ENCODE measurements around the gene ZNF205. TPM values are rescaled to one million over a fixed set of nuclear protein-coding genes. Genes with fewer than 3 reads are reported as not detected.

Gene ZNF205
- total RNA-seq, 2 donors from 2014 or later, result 10.5 to 12.4 TPM

GRCh38 chr16:3147046-3147756 is 34.8 kb downstream of the ZNF205 start:
- Histone ChIP-seq H3K27me3 (no peaks in the 10 kb centered on the region), H3K9me3 (no peaks in the 10 kb centered on the region), H3K4me1 (peaks cover 0 to 45% of the 10 kb centered on the region in 2 donors), H3K36me3 (peaks cover 2% of the 10 kb centered on the region), H3K27ac (no peak overlapping the region), H3K4me3 (no peak overlapping the region)
- no peak for TF ChIP-seq CTCF (IDR thresholded peaks at IDR 0.05)
- DNase-seq (ENCODE audit: low spot score), result no peak

GRCh38 chr16:3147757-3148104 is 35.3 kb downstream of the ZNF205 start:
- H3K27me3 ChIP-seq, result no peaks in the 10 kb centered on the region
- H3K4me3 ChIP-seq, result no peak overlapping the region
- H3K4me1 ChIP-seq, result peaks cover 0 to 44% of the 10 kb centered on the region in 2 donors
- DNase-seq (ENCODE audit: low spot score), result no peak
- TF ChIP-seq CTCF (IDR thresholded peaks at IDR 0.05), result no peak
- no peaks in the 10 kb centered on the region for H3K9me3 ChIP-seq
- H3K27ac ChIP-seq, result no peak overlapping the region
- H3K36me3 ChIP-seq, result no peaks in the 10 kb centered on the region

- Histone ChIP-seq H3K27ac (no peak overlapping the region), H3K9me3 (no peaks in the 10 kb centered on the region), H3K4me3 (no peak overlapping the region), H3K27me3 (no peaks in the 10 kb centered on the region), H3K36me3 (no peaks in the 10 kb centered on the region), H3K4me1 (peaks cover 0 to 37% of the 10 kb centered on the region in 2 donors)
- no peak for TF ChIP-seq CTCF (IDR thresholded peaks at IDR 0.05)
- DNase-seq (ENCODE audit: low spot score), result no peak
These were observed 36.1 kb downstream of the ZNF205 start for GRCh38 chr16:3148256-3149192.

- Histone ChIP-seq H3K4me1 (peaks cover 0 to 32% of the 10 kb centered on the region in 2 donors), H3K4me3 (no peak overlapping the region), H3K36me3 (no peaks in the 10 kb centered on the region), H3K9me3 (no peaks in the 10 kb centered on the region), H3K27me3 (no peaks in the 10 kb centered on the region), H3K27ac (peak overlapping the region; percentile 88 to 91)
- no peak for DNase-seq (ENCODE audit: low spot score)
- no peak for TF ChIP-seq CTCF (IDR thresholded peaks at IDR 0.05)
These were observed 36.8 kb downstream of the ZNF205 start for GRCh38 chr16:3149193-3149530.

GRCh38 chr16:3149630-3150345 is 37.4 kb downstream of the ZNF205 start:
- Histone ChIP-seq H3K9me3 (no peaks in the 10 kb centered on the region), H3K27ac (peak overlapping the region; percentile 88 to 91), H3K27me3 (no peaks in the 10 kb centered on the region), H3K4me3 (peak overlapping the region; percentile 65 to 76), H3K4me1 (peaks cover 0 to 27% of the 10 kb centered on the region in 2 donors), H3K36me3 (no peaks in the 10 kb centered on the region)
- DNase-seq (ENCODE audit: low spot score), result peak; percentile 77
- peak; percentile 29 to 69 for TF ChIP-seq CTCF (IDR thresholded peaks at IDR 0.05)

All from right atrium auricular region (tissue), 2 donors.